HEK293 (cell line): Measurements from ENCODE around the gene PTPRG.
A peak's percentile ranks its signal among the peaks of the same experiment; 100 is the strongest.

Source experiments
- CTCF ChIA-PET: fragments of 350-600 bp; formaldehyde crosslinking; extraction: SDS; loops from one replicate; lab custom pipeline; 2021; ENCODE audit warnings: antibody characterized with exemption; lab: Yijun Ruan, JAX
- POLR2A ChIA-PET: fragments of 300-600 bp; formaldehyde crosslinking; extraction: SDS; loops from one replicate; lab custom pipeline; 2020; ENCODE audit warnings: antibody characterized with exemption, inconsistent platforms; lab: Yijun Ruan, JAX
- H3K27ac ChIP-seq: fragments of 200-500 bp; sonication (Bioruptor generic); 2 replicates; pipeline ENCODE4 v1.5.1; 2014; ENCODE audit warnings: low read depth, low read length, control low read depth, inconsistent platforms; ENCODE audit errors: extremely low read depth
- H3K36me3 ChIP-seq, 2 experiments: fragments of 200-500 bp in 1 of 2; sonication (Bioruptor generic) in 1 of 2; 1 replicate in 1 of 2; 2 replicates in 1 of 2; pipeline ENCODE4 v1.5.1; 2014 to 2017; ENCODE audit warnings: inconsistent platforms in 2 of 2, low read length in 2 of 2; ENCODE audit not compliant: control insufficient read depth in 2 of 2, insufficient read depth in 1 of 2
- H3K4me1 ChIP-seq: fragments of 200-500 bp; sonication (Bioruptor generic); 2 replicates; pipeline ENCODE4 v1.5.1; 2014; ENCODE audit warnings: mild to moderate bottlenecking, low read length, inconsistent platforms; ENCODE audit not compliant: control insufficient read depth, insufficient read depth
- H3K4me3 ChIP-seq: 2 replicates; pipeline ENCODE4 v1.5.1; 2011; ENCODE audit warnings: low read depth, mild to moderate bottlenecking, control low read depth, low read length, moderate library complexity
- H3K9me3 ChIP-seq: fragments of 200-500 bp; sonication (Bioruptor generic); 2 replicates; pipeline ENCODE4 v1.5.1; 2014; ENCODE audit warnings: low read depth, low read length, inconsistent platforms; ENCODE audit not compliant: control insufficient read depth, insufficient read depth
- CTCF ChIP-seq: fragments of 450-650 bp; formaldehyde crosslinking; IDR thresholded peaks from 2 replicates; pipeline ENCODE4 v1.5.1; 2016; ENCODE audit warnings: missing biosample characterization, missing genetic modification characterization
- MZF1 ChIP-seq: fragments of 450-650 bp; formaldehyde crosslinking; IDR thresholded peaks from 2 replicates; pipeline ENCODE4 v1.5.1; 2017; ENCODE audit warnings: missing biosample characterization, missing genetic modification characterization, borderline replicate concordance
- SETDB1 ChIP-seq: IDR thresholded peaks from one replicate; pipeline ENCODE4 v1.6.1; 2017; ENCODE audit warnings: mild to moderate bottlenecking, low read length, moderate library complexity, mixed read lengths; ENCODE audit not compliant: insufficient read length
- TCF7L2 ChIP-seq: IDR thresholded peaks from 2 replicates; pipeline ENCODE4 v1.6.1; 2011; ENCODE audit warnings: low read depth, mild to moderate bottlenecking, inconsistent platforms, low read length, moderate library complexity, borderline replicate concordance
- ZBTB20 ChIP-seq: fragments of 450-650 bp; formaldehyde crosslinking; IDR thresholded peaks from 2 replicates; pipeline ENCODE4 v1.5.1; 2016; ENCODE audit warnings: missing biosample characterization, missing genetic modification characterization
- ZIC2 ChIP-seq: fragments of 450-650 bp; formaldehyde crosslinking; IDR thresholded peaks from 2 replicates; pipeline ENCODE4 v1.5.1; 2016; ENCODE audit warnings: missing biosample characterization, missing genetic modification characterization
- ZNF133 ChIP-seq: fragments of 450-650 bp; formaldehyde crosslinking; IDR thresholded peaks from 2 replicates; pipeline ENCODE4 v1.5.1; 2016; ENCODE audit warnings: missing biosample characterization, missing genetic modification characterization
- ZNF146 ChIP-seq: fragments of 450-650 bp; formaldehyde crosslinking; IDR thresholded peaks from 2 replicates; pipeline ENCODE4 v1.5.1; 2016; ENCODE audit warnings: missing biosample characterization, missing genetic modification characterization
- ZNF311 ChIP-seq: fragments of 450-650 bp; formaldehyde crosslinking; IDR thresholded peaks from 2 replicates; pipeline ENCODE4 v1.5.1; 2017; ENCODE audit warnings: missing biosample characterization, missing genetic modification characterization, borderline replicate concordance
- ZNF362 ChIP-seq: fragments of 450-650 bp; formaldehyde crosslinking; IDR thresholded peaks from 2 replicates; pipeline ENCODE4 v1.5.1; 2016; ENCODE audit warnings: missing biosample characterization, missing genetic modification characterization
- ZNF510 ChIP-seq: fragments of 450-650 bp; formaldehyde crosslinking; IDR thresholded peaks from 2 replicates; pipeline ENCODE4 v1.5.1; 2018; ENCODE audit warnings: mild to moderate bottlenecking, missing genetic modification characterization, missing biosample characterization; ENCODE audit not compliant: insufficient replicate concordance
- ZNF558 ChIP-seq: fragments of 450-650 bp; formaldehyde crosslinking; IDR thresholded peaks from 2 replicates; pipeline ENCODE4 v1.5.1; 2016; ENCODE audit warnings: missing biosample characterization, missing genetic modification characterization
- ZNF585B ChIP-seq: fragments of 450-650 bp; formaldehyde crosslinking; IDR thresholded peaks from 2 replicates; pipeline ENCODE4 v1.5.1; 2016; ENCODE audit warnings: missing biosample characterization, missing genetic modification characterization
- ZNF664 ChIP-seq: fragments of 450-650 bp; formaldehyde crosslinking; IDR thresholded peaks from 2 replicates; pipeline ENCODE4 v1.5.1; 2016; ENCODE audit warnings: missing biosample characterization, missing genetic modification characterization
- TF ChIP-seq, protein P1 (sequence below): fragments of 450-650 bp; formaldehyde crosslinking; IDR thresholded peaks from 2 replicates; pipeline ENCODE4 v1.5.1; 2016; ENCODE audit warnings: missing biosample characterization, missing genetic modification characterization
- TF ChIP-seq, protein P2 (sequence below): fragments of 450-650 bp; formaldehyde crosslinking; IDR thresholded peaks from 2 replicates; pipeline ENCODE4; 2016; ENCODE audit warnings: missing biosample characterization, missing genetic modification characterization

The PTPRG gene

DNA sequence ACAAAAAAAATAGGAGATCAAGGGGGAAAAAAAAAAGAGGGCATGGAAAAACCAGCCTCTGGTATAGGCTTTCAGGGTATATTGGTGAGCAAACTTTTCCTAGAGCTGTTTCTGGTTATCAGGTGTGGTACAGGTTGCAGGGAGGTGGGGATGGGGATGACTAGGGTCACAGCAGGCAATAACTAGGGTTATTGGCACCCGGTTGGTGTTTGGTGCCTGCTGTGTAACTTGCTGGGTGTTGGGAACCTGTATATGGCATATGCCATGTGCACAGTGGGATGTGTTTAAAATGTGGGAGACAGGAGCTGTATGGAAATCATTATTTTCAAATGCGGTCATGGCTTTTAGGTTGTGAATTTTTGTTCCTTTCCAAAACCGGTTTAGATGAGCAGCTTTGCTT, 119.2 kb downstream of the PTPRG start:
- Histone ChIP-seq H3K36me3 (no peaks in the 10 kb centered on the region), H3K27ac (no peak overlapping the region), H3K9me3 (no peaks in the 10 kb centered on the region), H3K4me1 (peaks cover 6% of the 10 kb centered on the region; the same call in 1 of the 2 replicates), H3K4me3 (no peak overlapping the region)
- ChIA-PET POLR2A (no interaction called here), CTCF (no interaction called here)
- TF ChIP-seq ZIC2 (peak; percentile 86), ZNF664 (tag by site-specific recombination) (peak; percentile 64; the same call in 1 of the 2 replicates), ZNF146 (tag by site-specific recombination) (no peak), ZNF585B (tag by site-specific recombination) (no peak), ZBTB20 (tag by site-specific recombination) (peak; percentile 94), ZNF558 (tag by site-specific recombination) (no peak), ZNF362 (tag by site-specific recombination) (peak; percentile 6; the same call in 1 of the 2 replicates), ZNF311 (no peak), MZF1 (no peak), CTCF (no peak)

- POLR2A ChIA-PET = no interaction called here
These were observed 120.3 kb downstream of the PTPRG start for GRCh38 chr3:61681636-61682035.

More at GRCh38 chr3:61681636-61682035, 120.3 kb downstream of the PTPRG start:
- TF ChIP-seq ZNF664 (tag by site-specific recombination) (peak; percentile 87), TCF7L2 (no peak), SETDB1 (no peak), ZNF510 (tag by site-specific recombination) (no peak), ZNF133 (no peak)
- TF ChIP-seq, protein P1, sequence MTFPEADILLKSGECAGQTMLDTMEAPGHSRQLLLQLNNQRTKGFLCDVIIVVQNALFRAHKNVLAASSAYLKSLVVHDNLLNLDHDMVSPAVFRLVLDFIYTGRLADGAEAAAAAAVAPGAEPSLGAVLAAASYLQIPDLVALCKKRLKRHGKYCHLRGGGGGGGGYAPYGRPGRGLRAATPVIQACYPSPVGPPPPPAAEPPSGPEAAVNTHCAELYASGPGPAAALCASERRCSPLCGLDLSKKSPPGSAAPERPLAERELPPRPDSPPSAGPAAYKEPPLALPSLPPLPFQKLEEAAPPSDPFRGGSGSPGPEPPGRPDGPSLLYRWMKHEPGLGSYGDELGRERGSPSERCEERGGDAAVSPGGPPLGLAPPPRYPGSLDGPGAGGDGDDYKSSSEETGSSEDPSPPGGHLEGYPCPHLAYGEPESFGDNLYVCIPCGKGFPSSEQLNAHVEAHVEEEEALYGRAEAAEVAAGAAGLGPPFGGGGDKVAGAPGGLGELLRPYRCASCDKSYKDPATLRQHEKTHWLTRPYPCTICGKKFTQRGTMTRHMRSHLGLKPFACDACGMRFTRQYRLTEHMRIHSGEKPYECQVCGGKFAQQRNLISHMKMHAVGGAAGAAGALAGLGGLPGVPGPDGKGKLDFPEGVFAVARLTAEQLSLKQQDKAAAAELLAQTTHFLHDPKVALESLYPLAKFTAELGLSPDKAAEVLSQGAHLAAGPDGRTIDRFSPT (tag by site-specific recombination) = no peak
- TF ChIP-seq, protein P2, sequence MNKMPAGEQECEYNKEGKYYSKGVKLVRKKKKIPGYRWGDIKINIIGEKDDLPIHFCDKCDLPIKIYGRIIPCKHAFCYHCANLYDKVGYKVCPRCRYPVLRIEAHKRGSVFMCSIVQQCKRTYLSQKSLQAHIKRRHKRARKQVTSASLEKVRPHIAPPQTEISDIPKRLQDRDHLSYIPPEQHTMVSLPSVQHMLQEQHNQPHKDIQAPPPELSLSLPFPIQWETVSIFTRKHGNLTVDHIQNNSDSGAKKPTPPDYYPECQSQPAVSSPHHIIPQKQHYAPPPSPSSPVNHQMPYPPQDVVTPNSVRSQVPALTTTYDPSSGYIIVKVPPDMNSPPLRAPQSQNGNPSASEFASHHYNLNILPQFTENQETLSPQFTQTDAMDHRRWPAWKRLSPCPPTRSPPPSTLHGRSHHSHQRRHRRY (tag by site-specific recombination) = no peak
- H3K4me3 ChIP-seq = no peak overlapping the region
- CTCF ChIA-PET = no interaction called here
- no peak overlapping the region for H3K27ac ChIP-seq
- no peaks in the 10 kb centered on the region for H3K9me3 ChIP-seq
- no peaks in the 10 kb centered on the region for H3K36me3 ChIP-seq
- peaks cover 6% of the 10 kb centered on the region; the same call in 1 of the 2 replicates for H3K4me1 ChIP-seq
